Fibroblast of skin of abdomen (primary cell): ENCODE data around the gene TP53BP2.

Experiments used
- DNase-seq: peaks from one replicate; pipeline ENCODE4 v3.0.0-alpha.2; 2013

Gene TP53BP2

DNA sequence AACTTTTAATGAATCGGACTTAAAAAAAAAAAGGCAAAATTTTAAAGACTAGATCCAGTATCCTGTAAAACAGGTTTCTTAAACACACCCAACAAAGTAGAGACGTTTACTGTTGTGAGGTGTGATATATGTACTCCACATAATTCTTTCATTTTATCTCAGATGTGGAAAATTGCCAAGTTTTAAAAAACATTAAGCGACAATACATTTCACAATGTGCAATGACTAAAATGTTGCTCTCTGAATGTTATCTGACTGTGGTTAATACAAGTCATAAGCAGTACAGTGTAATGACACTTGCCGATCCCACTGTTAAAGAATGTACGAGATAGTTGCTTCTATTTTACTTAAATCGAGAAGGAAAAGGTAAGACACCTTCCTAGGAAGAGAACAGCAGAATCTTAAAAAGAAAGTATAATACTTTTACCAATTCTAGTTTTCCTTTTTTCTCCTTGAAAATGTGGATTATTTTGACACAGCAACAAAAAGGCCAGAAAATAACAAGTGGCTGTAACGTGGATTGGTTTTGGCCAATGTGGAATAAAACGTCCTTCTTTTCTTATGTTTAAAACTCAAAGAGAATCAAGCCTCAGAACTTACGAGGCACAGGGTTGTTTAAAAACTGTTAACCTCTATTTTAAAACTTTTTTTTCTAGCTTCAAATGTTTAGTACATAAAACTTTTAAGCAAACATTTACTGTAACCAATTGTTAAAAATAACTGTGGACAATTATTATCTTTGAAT lies 51.4 kb downstream of the TP53BP2 start:
- DNase-seq: no peak

DNA sequence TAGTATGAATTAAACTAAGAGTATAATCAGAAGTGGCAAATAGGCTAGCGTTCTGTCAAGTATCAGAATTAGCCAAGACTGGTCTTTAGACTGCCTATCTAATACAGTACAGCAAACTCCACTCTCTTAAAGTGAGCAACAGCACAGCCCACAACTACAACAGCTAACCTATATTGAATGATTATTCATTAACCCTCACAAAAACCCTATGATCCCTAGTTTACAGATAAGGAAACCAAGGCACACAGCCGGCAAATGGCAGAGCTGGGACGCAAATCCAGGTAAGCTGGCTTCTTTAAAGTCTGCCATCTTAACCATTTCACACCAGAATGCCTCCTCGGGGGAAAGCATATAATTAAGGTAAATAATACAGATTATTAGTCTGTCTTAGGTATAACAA lies 52.0 kb downstream of the TP53BP2 start:
- no peak for DNase-seq

DNA sequence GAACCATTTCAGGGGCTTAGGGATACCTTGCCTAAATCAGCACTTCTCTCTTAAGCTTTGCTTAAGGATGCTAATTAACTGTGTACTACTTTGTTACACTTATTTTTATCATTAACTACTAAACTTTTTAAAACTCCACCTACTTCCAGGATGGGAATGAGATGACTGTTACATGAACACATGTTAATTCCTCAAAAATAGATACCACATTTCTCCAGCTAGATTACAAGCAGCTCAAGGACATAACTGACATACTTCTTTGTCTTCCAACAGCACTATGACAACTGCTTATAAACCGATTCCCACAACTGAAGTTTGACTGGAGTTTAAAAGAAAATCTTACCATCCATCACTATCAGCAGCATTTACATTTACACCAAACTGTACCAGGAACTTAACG lies 53.7 kb downstream of the TP53BP2 start:
- DNase-seq: no peak

DNA sequence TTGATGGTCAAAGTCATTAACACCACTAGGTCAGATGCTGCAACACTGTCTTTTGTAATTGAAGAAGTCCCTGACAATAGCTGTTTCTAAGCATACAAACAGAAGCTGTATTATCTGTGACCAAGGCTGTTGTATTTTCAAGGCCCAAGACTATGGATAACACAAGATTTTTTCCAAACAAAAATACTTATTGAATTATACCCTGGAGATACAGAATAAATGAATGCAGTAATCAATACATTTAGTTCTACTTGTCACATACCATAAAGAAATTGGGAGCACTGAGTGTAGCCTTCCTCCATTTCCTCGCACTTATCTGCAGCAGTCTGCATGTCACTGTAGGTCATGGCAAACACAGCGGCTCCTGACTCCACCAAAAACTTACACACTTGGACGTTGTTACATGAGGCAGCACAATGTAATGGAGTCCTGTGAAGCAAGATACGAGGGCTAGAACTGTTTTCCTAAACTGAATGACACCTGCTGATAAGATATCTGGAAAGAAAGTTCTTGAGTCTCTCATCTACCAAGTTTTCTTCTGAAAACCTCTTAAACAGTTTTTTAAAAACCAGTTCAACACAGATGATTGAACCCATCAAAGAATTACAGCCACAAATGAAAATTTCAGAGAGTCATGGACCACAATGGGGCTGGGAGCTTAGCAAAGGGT lies 56.9 kb downstream of the TP53BP2 start:
- DNase-seq: no peak

DNA sequence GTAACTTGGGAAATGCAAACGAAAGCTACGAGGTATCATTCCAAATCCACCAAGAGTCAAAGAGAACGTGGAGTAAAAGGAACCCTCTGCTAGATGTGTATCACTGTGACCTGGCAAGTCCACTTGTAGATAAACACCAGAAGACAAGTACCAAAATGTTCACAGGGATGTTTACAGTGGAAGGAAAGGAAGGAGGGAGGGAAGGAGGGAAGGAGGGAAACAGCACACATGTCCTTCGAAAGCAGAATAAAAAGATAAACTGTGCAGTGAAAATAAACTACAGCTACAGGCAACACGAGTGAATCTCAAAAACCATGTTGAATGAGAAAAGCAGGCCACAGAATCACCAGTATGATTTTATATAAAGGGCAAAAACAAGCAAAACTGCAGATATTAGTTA lies 59.9 kb downstream of the TP53BP2 start:
- DNase-seq: no peak

DNA sequence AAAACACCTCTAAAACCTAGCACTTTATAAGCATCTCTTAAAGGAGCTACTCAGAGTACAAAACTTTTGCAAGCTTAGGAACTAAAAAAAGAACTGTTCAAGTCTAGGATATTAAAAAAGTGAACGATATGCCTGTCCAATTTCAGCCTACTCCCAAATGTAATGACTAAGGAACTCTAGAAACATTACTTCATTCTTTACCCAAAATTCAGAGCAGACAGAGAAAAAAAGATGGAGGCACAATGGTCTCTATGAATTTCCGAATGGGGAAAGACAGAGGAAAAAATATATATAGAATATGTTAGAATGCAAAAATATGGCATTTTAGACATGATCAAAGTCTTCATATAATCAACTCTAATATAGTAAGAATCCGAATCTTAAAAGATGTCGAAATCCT lies 61.2 kb downstream of the TP53BP2 start:
- no peak for DNase-seq

DNA sequence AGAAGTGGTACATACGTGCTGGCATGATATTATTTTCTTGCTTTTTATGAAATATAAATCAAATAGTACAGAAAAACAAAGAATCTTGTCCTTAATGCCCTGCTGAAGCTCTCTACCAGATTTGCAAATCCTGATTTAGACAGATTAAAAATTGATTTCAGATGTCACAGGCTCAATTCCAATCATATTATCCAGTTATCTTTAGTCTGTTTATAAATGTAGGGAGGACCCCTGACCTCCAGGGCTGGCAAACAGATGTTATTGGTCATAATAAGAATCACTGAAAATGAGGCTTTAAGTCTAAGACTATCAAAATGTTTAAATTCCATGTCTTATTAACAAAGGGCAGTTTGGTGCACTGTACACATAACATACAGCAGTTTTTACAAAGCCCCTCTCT lies 62.1 kb downstream of the TP53BP2 start:
- DNase-seq: no peak

DNA sequence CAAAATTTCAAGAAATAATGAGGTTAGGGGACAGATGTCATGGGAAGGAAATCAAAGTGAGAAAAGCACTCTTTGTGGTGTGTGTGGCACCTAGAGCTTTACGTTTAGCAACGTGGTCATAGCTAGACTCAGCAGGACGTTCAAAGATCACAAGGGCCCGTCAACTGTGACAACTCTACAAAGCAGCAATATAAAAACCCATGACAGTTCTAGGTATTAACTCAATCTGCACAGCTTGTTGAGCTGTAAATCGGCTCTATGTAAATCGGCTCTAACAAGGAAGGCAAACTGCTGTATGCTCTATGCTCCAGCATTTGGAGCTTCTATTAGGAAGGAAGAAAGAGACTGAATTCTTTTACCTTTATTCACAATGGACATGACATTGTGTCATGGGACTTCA lies 64.8 kb downstream of the TP53BP2 start:
- no peak for DNase-seq

DNA sequence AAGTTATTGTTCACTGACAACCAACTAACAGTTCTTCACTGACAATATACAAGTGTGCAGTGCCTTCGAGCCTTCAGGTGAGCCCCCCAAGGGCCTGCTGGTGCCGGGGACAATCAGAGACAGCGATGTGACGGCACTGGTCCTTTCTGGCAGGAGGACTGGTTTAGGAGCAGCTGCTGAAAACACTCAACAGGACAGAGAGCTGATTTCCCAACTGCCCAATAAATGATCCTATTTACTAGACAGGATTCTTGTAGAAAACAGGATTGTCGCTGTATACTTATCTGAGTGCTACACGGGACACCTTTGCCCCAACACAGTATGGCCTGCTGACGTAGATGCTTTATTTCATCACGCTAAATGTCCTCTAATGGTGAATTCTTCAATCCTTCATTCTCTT lies 65.4 kb downstream of the TP53BP2 start:
- no peak for DNase-seq

DNA sequence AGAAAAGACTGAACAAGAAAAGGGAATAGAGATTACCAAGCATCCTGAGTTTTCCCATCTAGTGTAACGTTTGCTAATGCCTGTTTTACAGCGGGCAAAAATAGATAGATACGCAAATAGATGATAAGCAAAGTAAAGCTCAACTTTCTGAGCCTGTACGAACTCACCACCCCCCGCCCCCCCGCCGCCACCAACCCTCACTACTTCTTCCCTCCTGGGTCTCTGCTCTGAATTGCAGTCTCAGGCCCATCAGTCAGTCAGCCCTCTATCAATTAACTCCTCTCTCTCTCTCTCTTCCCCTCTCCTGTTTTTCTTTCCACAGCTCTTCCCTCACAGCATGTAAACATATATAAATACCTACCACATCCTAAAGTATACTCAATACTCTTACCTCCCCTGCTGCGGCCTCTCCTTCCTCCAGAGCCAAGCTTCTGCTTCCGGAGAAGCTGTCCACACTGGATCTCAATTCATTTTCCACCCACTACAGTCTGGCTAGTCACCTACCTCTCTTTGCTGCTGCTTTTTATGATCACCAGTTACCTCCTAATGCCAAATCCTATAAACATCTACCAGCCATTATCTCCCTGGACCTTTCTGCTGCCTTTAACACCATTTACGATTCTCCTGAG lies 68.8 kb downstream of the TP53BP2 start:
- no peak for DNase-seq

DNA sequence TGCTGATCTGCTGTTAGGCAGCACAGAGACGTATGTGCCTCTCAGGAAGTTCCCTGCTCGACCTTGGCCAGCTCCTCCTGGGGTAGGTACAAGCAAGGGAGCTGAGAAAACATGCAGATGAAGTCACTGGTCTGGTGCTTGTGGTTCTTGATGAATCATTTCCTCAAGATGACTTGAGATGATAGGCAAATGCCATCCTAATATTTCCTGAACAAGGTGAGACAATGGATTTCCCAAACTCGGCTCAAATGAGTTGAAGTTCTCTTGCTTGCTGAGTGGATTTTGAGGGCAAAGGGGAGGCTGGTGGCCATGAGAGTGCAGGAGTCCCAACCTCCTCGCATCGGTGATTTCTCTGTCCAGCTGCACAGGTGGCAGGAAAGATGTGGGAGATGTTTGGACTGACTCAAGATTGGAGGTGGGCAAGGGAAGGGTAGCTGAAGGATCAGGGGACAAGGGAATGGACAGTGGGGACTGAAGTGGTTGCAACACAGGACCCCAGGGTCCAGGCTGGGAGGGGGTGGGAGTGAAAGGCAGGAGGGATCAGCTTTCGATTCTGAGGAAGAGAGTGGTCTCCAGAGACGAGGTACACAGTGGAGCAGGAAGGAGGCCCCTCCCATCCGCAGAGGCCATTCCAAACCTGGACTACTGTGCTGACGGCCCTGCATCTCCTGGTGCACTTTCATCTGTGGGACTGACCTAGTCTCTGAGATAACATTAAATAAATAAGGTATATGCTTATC lies 69.5 kb downstream of the TP53BP2 start:
- peak; percentile 71 for DNase-seq

DNA sequence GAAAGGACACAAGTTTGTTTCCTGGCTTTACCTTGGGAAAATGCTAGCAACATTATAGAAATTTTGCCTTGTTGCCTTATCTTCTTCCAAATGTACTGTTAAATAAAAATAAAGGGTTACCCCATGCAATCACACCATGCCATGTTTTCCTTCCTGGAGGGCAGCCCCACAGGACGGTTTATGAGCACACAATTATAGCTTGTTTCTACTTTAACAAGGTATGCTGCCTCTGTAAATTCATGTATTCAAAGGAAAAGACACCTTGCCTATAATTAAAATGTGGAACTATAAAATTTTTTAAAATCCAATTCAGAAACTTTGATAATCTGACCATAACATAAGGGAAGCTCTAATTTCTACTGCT lies 70.1 kb downstream of the TP53BP2 start:
- no peak for DNase-seq

DNA sequence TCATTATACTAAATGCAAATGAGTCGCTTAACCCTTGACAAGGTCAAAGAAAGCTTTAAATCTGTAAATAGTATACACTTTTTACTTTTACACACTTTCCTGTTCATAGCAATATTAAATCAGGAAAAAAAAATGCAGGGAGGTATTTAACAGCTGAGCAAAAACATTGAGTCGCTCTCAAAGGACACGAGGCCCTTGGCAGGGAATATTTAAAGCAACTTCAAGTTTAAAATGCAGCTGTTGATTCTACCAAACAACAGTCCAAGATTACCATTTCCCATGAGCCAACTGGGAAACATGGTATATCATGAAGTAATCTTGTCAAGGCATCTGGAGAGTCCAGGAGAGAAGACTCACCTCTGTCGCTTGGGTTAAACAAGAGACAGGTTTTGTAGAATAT lies 70.7 kb downstream of the TP53BP2 start:
- peak; percentile 21 for DNase-seq

DNA sequence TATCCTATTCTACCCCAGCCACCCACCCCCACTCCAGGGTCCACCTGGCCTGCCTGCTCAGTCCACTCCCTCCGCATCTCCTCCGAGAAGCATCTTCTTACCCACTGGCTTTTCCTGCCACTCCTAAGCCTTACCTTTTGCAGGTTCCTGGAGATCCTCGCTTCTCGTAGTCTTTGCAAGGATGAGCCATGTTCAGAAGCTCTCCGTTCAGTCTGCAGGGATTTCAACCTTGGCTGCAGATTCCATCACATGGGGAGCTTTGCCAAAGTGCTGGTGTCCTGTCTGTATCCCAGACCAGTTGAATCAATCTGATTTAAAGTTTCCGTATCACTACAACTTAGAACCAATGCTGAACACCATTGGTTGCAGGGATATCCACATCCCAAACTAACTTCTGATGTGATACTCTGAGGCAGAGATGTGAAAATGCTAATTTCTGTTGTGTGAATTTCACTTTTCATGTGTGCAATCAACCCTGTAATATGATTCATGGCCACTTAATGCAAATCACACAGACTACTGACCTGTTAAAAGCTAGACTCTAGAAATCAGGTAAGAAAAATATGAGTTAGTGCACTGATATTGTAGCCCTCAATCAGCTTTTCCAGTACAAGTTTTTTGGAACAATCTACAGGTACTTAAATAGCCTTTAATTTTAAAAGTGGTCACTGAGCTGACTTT lies 71.5 kb downstream of the TP53BP2 start:
- DNase-seq: no peak

DNA sequence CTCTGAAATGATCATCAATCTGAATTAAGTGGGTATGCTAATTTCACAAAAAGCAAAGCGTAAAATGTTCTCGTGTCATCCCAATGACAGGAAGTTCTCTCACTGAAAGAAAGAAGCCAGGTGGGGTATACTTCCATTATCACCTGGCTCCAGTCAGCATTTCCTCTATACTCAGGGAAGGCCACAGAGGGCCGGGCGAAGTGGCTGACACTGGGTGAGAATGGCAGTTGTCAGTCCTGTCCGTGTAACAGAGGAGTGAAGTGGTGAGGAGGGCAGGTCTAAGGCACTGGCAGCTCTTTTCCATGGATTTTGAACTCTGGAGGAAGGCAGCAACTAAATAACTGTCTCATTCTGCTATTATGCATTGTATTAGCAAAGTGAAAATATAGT lies 73.0 kb downstream of the TP53BP2 start:
- DNase-seq: no peak

DNA sequence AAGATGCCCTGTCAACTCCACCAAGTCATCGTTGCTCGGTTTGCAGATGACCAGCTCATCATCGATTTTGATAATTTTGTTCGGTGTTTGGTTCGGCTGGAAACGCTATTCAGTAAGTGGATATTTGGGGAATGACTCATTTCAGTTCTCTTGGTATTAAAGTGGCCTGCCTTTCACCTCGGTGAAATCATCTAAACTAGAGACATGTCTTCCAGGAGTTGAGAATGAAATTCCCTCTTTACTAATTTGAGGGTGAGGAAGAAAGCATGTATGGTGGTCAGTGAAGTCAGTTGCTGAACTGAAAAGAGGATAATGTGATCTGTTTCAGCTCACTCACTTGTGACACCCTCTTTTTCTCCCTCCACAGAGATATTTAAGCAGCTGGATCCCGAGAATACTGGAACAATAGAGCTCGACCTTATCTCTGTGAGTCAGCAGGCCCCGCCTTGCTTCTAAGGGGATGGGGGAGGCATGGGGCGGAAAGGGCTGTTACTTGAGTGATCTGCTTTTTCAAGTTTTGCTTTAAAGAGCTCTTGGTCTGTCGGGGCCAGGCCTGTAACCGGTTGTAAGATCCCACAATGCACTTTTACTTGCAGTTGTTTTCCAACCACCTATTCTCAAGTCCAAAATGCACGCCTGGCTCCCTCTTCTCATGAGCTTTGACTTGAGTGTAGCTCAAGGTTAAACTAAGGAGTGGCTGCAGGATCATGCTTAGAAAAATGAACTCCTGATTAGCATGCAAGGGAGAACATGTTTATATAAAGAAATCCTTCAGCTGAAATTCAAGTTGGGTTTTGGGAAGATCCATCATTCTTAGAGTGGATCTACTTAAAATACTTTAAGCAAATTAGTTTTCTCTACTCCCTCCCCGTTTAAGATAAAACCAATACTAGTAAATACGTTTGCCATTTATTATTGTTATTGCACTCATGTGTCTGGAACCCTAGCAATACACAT lies 73.7 kb downstream of the TP53BP2 start:
- DNase-seq: peak; percentile 74

DNA sequence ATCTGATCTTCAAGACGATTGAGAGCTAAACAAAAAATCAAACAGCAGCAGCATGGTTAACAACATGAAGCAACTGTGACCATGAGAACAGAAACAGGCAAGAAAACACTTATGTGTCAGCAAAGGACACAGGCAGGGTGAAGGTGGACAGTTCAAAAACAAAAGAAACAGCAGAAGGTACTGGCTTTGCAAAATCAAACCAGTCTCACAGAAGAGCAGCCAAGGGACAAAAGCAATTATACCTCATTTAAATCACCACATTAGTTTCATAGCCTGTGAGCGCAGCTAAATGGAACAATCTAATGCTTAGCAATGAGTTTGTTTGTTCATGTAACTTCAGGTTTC lies 74.3 kb downstream of the TP53BP2 start:
- no peak for DNase-seq

DNA sequence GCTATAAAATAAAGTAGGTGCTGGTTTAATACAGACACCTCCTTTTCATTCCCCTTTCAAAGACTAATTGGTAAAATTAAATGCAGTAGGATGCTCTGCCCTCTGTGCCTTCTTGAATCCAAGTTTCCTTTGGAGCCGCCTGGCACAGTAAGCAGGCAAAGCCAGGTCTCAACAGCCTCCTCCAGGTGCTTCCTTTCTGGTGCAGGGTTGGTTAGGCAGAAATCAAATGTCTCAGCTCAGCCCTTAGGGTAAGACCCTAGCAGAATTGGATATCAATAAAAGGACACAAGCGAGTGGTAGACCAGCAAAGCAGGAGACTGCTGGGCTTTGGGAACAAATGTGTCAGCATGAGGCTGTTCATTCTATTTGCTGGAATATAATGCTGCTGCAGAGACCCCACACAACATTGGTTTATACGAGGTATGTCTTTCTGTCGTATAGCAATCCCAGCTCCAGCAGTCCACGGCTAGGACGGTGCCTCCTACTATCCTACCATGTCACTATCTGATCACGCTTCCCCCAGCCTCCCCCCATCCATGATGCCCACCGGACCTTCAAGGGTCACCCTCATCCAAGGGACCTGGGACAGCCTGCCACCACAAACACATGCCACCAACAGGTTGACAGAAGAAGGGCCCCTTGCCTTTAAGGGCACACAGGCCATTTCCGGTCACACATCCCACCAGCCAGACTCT lies 75.0 kb downstream of the TP53BP2 start:
- no peak for DNase-seq

DNA sequence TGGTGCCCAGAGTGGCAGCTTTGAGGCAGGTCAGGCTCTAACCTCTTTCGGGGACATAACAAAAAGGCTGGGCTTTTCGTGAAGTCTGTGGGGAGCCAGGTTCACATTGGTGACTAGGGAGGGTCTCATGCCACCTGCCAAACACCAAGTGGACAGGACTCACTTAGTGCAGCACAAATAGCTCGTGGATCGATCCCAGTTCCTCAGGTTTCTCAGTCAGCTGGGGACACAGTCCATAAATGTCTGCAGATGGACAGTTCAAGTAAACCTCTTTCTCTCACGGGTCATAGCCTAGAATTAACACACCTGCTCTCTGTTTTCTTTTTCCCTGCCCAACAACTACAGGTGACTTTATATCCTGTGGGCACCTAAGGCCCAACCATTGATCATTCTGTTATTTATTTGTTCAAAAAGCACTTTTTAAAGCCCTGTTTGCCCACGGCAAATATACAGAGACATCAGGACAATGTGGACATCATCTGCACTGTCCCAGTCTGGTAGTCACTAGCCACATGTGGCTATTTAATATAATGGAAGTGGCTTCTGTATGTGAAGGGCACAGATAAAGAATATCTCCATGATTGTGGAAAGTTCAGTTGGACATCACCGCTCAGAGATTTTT lies 79.9 kb downstream of the TP53BP2 start:
- DNase-seq: no peak

DNA sequence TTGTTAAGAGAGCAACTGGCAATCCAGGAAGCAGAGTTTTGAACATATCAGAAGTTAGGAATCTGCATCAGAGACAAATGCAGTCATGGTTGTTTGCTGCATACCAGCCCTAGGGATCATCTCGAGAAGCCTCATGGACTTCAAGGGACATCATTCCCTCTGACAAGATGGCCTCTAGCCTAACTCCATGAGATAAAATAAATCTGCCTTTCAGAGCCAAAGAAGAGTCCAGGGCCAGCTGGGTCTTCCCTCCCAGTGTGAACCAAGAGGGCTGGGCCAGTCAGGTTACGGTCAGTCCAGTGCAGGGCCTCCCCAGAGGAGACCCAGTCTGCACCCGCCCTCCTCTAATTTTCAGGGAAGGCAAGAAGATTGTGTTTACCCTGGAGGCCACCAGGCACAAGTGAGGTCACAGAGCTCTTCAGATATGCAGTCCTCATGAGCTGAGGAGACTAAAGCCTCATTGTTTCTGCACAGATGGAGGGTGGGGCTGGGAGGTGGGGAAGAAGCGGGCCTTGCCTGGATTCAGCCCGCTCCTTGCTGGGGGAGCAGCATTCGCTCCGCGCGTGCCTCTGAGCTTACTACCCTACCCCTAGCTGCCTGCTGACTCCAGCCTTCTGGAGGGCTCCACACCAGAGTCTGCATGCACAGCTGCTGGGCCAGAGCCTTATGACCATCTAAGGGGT lies 80.6 kb downstream of the TP53BP2 start:
- DNase-seq: no peak
